Uterine smooth muscle cell (primary cell): ENCODE measurements around the gene MRPS21. TPM values are rescaled to one million over a fixed set of nuclear protein-coding genes. Genes with fewer than 3 reads are reported as not detected.

ENCODE experiments used
- total RNA-seq: library from RNA; depleted of rRNA; stranded (reverse); fragments of >200 nt; gene quantifications from 2 replicates; pipeline ENCODE4 v1.2.3, GENCODE V29; 2014

MRPS21 gene
- total RNA-seq, result 51.4 and 56.4 TPM in 2 replicates

GRCh38 chr1:150293433-150294253, at the start of gene MRPS21:
TSS of gene MRPS21 (plus strand) at chr1:150293861. CDS start at chr1:150294367, 506 bp downstream.

GRCh38 chr1:150257624-150258585, 35.8 kb upstream of the MRPS21 start, which contains the start of gene CA14:
TSS of gene CA14 (plus strand) at chr1:150257774. CDS start at chr1:150258129, 355 bp downstream.

GRCh38 chr1:150268705-150269403, 24.8 kb upstream of the MRPS21 start, which contains the start of gene APH1A:
TSS of gene APH1A (minus strand) at chr1:150269016. CDS start at chr1:150268810, 206 bp downstream.

GRCh38 chr1:150281758-150282557, 11.7 kb upstream of the MRPS21 start, which contains the start of gene CIART:
TSS of gene CIART (plus strand) at chr1:150282554. CDS start at chr1:150283268, 714 bp downstream.

Other genes starting within 250 kb of the MRPS21 start
- gene VPS45, start 226.1 kb upstream of the MRPS21 start, total RNA-seq, result 40.5 and 44.0 TPM in 2 replicates
- gene PLEKHO1, start 143.9 kb upstream of the MRPS21 start, total RNA-seq, result 66.5 and 69.4 TPM in 2 replicates
- 30.7 and 59.3 TPM in 2 replicates for gene ANP32E, start 57.7 kb upstream of the MRPS21 start, total RNA-seq
- 0.11 TPM in 1 of 2 replicates, not detected in the other for gene CA14, start 36.1 kb upstream of the MRPS21 start, total RNA-seq
- gene APH1A, start 24.8 kb upstream of the MRPS21 start, total RNA-seq, result 84.4 and 94.4 TPM in 2 replicates
- 10.3 and 20.5 TPM in 2 replicates for gene C1orf54, start 21.1 kb upstream of the MRPS21 start, total RNA-seq
- 8.0 and 12.4 TPM in 2 replicates for gene CIART, start 11.3 kb upstream of the MRPS21 start, total RNA-seq
- 44.5 and 58.0 TPM in 2 replicates for gene PRPF3, start 27.7 kb downstream of the MRPS21 start, total RNA-seq
- gene RPRD2, start 70.3 kb downstream of the MRPS21 start, total RNA-seq, result 6.9 and 8.2 TPM in 2 replicates
- gene TARS2, start 193.6 kb downstream of the MRPS21 start, total RNA-seq, result 14.4 and 19.7 TPM in 2 replicates
- gene ECM1, start 214.2 kb downstream of the MRPS21 start, total RNA-seq, result 9.1 and 9.5 TPM in 2 replicates
- gene FALEC, start 221.9 kb downstream of the MRPS21 start, total RNA-seq, result 0.25 and 0.77 TPM in 2 replicates